WTC11 (cell line): Measurements from ENCODE around the gene WBP1L. TPM values are rescaled to one million over a fixed set of nuclear protein-coding genes. Genes with fewer than 3 reads are reported as not detected.

Source experiments
- ATAC-seq: fragments of 200-7000 bp; cut with Tn5 transposase; 2 replicates; pipeline ENCODE4 v1.10.0; 2021; ENCODE audit warnings: mild to moderate bottlenecking, moderate library complexity
- CTCF ChIA-PET: fragments of 300-600 bp; sonication (Branson Sonifier 250); formaldehyde crosslinking; loops from one replicate; lab custom pipeline; 2021; ENCODE audit warnings: antibody characterized with exemption; lab: Charles Lee
- POLR2A ChIA-PET: fragments of 350-600 bp; sonication (Branson Sonifier 250); formaldehyde crosslinking; loops from one replicate; lab custom pipeline; 2021; ENCODE audit warnings: antibody characterized with exemption; lab: Charles Lee
- DNase-seq: peaks from one replicate; pipeline ENCODE4 v3.0.0; 2021; ENCODE audit warnings: low spot score
- H3K27ac Mint-ChIP-seq: 2 replicates; pipeline ENCODE4 v1.8.0; 2021; ENCODE audit warnings: mixed read lengths
- H3K27me3 Mint-ChIP-seq: 2 replicates; pipeline ENCODE4 v1.8.0; 2021; ENCODE audit warnings: low read depth, mild to moderate bottlenecking, moderate library complexity, mixed read lengths
- H3K36me3 Mint-ChIP-seq: 2 replicates; pipeline ENCODE4 v1.8.0; 2021; ENCODE audit warnings: mixed read lengths
- H3K4me1 Mint-ChIP-seq: 2 replicates; pipeline ENCODE4 v1.8.0; 2022; ENCODE audit warnings: mixed read lengths
- H3K4me3 Mint-ChIP-seq: 2 replicates; pipeline ENCODE4 v1.8.0; 2021; ENCODE audit warnings: mild to moderate bottlenecking, moderate library complexity, mixed read lengths
- H3K9me3 Mint-ChIP-seq: 2 replicates; pipeline ENCODE4 v1.8.0; 2021; ENCODE audit warnings: mixed read lengths
- CREM ChIP-seq: sonication (generic); formaldehyde crosslinking; IDR thresholded peaks from 2 replicates; pipeline ENCODE4 v1.8.1; 2022; ENCODE audit warnings: mild to moderate bottlenecking, missing genetic modification reagents, moderate library complexity
- EMX1 ChIP-seq: fragments of 250-450 bp; sonication (Bioruptor Pico); IDR thresholded peaks from 2 replicates; pipeline ENCODE4 v1.8.0; 2021; ENCODE audit warnings: mild to moderate bottlenecking
- ETV6 ChIP-seq: sonication (generic); formaldehyde crosslinking; IDR thresholded peaks from 2 replicates; pipeline ENCODE4 v1.8.1; 2022; ENCODE audit warnings: mild to moderate bottlenecking, missing genetic modification reagents
- FOXP1 ChIP-seq: sonication (generic); formaldehyde crosslinking; IDR thresholded peaks from 2 replicates; pipeline ENCODE4 v1.8.0; 2022; ENCODE audit warnings: missing genetic modification reagents, mild to moderate bottlenecking, moderate library complexity, borderline replicate concordance
- GRHL2 ChIP-seq: fragments of 250-450 bp; sonication (Bioruptor Pico); IDR thresholded peaks from 2 replicates; pipeline ENCODE4 v1.8.0; 2022; ENCODE audit warnings: mild to moderate bottlenecking, moderate library complexity; ENCODE audit not compliant: insufficient replicate concordance, severe bottlenecking
- IRF1 ChIP-seq: sonication (generic); formaldehyde crosslinking; IDR thresholded peaks from 2 replicates; pipeline ENCODE4 v1.8.0; 2023; ENCODE audit warnings: missing genetic modification reagents
- JUN ChIP-seq: sonication (generic); formaldehyde crosslinking; IDR thresholded peaks from 2 replicates; pipeline ENCODE4 v1.8.0; 2023; ENCODE audit warnings: mild to moderate bottlenecking, missing genetic modification reagents
- KAT7 ChIP-seq: sonication (generic); formaldehyde crosslinking; IDR thresholded peaks from 2 replicates; pipeline ENCODE4 v1.8.1; 2023; ENCODE audit warnings: missing genetic modification reagents, mild to moderate bottlenecking, borderline replicate concordance
- NFYB ChIP-seq: sonication (generic); formaldehyde crosslinking; conservative IDR thresholded peaks from 2 replicates; pipeline ENCODE4 v1.8.0; 2022; ENCODE audit warnings: low read depth, missing genetic modification reagents
- SMAD4 ChIP-seq: sonication (generic); formaldehyde crosslinking; IDR thresholded peaks from 2 replicates; pipeline ENCODE4 v1.8.0; 2022; ENCODE audit warnings: mild to moderate bottlenecking, missing genetic modification reagents
- SOX15 ChIP-seq: fragments of 250-450 bp; sonication (Bioruptor Pico); IDR thresholded peaks from 2 replicates; pipeline ENCODE4 v1.9.0; 2021; ENCODE audit warnings: mild to moderate bottlenecking
- TCF7 ChIP-seq: sonication (generic); formaldehyde crosslinking; IDR thresholded peaks from 2 replicates; pipeline ENCODE4 v1.8.0; 2022; ENCODE audit warnings: mild to moderate bottlenecking, low read depth, missing genetic modification reagents, moderate library complexity
- ZNF138 ChIP-seq: sonication (generic); formaldehyde crosslinking; conservative IDR thresholded peaks from 2 replicates; pipeline ENCODE4 v1.8.1; 2022; ENCODE audit warnings: mild to moderate bottlenecking, moderate library complexity, missing genetic modification reagents
- ZNF232 ChIP-seq: sonication (generic); formaldehyde crosslinking; IDR thresholded peaks from 2 replicates; pipeline ENCODE4 v1.8.0; 2022; ENCODE audit warnings: mild to moderate bottlenecking, missing genetic modification reagents
- ZNF512 ChIP-seq: sonication (generic); formaldehyde crosslinking; IDR thresholded peaks from 2 replicates; pipeline ENCODE4 v1.8.1; 2022; ENCODE audit warnings: missing genetic modification reagents, borderline replicate concordance
- total RNA-seq: library from RNA; stranded (reverse); gene quantifications from 3 replicates; pipeline ENCODE4 v1.2.3, GENCODE V29; 2021
- TF ChIP-seq, protein P1 (sequence below): sonication (generic); formaldehyde crosslinking; IDR thresholded peaks from 2 replicates; pipeline ENCODE4 v1.8.0; 2023; ENCODE audit warnings: mild to moderate bottlenecking, missing genetic modification reagents
- TF ChIP-seq, protein P2 (sequence below): fragments of 250-450 bp; sonication (Bioruptor Pico); IDR thresholded peaks from 2 replicates; pipeline ENCODE4 v1.9.0; 2021; ENCODE audit warnings: mild to moderate bottlenecking
- TF ChIP-seq, protein P3 (sequence below): sonication (generic); formaldehyde crosslinking; IDR thresholded peaks from 2 replicates; pipeline ENCODE4 v1.8.1; 2023; ENCODE audit warnings: mild to moderate bottlenecking, missing genetic modification reagents, moderate library complexity
- TF ChIP-seq, protein P4 (sequence below): sonication (generic); formaldehyde crosslinking; IDR thresholded peaks from 2 replicates; pipeline ENCODE4 v1.8.0; 2023; ENCODE audit warnings: missing genetic modification reagents, mild to moderate bottlenecking, borderline replicate concordance

The WBP1L gene
- total RNA-seq, 1 experiment from 2014 or later, result 26.8 TPM

GRCh38 chr10:102744374-102745051 lies 765 bp downstream of the WBP1L start:
- ChIA-PET CTCF (interaction anchor here (1.4 to 1.7 kb wide), 2 partner anchors 8 to 65 kb away, joined by 4 to 11 read pairs; no protein-coding TSS in a partner anchor), POLR2A (interaction anchor here (0.5 kb wide), 1 partner anchor 111 kb away, joined by 4 read pairs; no protein-coding TSS in a partner anchor)
- Mint-ChIP-seq H3K4me3 (peak overlapping the region; percentile 98), H3K27me3 (peaks cover 12% of the 10 kb centered on the region), H3K36me3 (no peaks in the 10 kb centered on the region), H3K9me3 (no peaks in the 10 kb centered on the region), H3K4me1 (peaks cover 38% of the 10 kb centered on the region), H3K27ac (peak overlapping the region; percentile 68)
- ATAC-seq, result no peak
- DNase-seq, result no peak
- no peak for TF ChIP-seq GRHL2 (CRISPR knock-in tag)
- no peak for TF ChIP-seq ZNF232 (CRISPR knock-in tag)

DNA sequence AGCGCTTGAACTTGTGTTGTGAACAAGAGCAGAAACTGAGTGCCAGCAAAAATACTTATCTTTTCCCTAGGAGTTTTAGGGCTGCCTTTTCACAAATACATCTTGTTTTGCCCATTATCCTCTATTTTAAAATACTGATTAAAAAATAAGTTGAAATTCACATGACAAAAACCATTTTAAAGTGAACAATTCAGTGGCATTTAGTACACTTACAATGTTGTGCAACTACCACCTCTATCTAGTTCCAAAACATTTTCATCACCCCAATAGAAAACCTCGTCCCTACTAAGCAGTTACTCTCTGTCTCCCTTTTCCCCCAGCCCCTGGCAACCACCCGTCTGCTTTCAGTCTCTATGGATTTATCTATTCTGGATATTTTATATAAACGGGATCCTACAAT lies 1.4 kb downstream of the WBP1L start:
- POLR2A ChIA-PET, result interaction anchor here (0.5 kb wide), 1 partner anchor 110 kb away, joined by 4 read pairs; no protein-coding TSS in a partner anchor
- TF ChIP-seq, protein P1, sequence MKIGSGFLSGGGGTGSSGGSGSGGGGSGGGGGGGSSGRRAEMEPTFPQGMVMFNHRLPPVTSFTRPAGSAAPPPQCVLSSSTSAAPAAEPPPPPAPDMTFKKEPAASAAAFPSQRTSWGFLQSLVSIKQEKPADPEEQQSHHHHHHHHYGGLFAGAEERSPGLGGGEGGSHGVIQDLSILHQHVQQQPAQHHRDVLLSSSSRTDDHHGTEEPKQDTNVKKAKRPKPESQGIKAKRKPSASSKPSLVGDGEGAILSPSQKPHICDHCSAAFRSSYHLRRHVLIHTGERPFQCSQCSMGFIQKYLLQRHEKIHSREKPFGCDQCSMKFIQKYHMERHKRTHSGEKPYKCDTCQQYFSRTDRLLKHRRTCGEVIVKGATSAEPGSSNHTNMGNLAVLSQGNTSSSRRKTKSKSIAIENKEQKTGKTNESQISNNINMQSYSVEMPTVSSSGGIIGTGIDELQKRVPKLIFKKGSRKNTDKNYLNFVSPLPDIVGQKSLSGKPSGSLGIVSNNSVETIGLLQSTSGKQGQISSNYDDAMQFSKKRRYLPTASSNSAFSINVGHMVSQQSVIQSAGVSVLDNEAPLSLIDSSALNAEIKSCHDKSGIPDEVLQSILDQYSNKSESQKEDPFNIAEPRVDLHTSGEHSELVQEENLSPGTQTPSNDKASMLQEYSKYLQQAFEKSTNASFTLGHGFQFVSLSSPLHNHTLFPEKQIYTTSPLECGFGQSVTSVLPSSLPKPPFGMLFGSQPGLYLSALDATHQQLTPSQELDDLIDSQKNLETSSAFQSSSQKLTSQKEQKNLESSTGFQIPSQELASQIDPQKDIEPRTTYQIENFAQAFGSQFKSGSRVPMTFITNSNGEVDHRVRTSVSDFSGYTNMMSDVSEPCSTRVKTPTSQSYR, result no peak
- no peak for TF ChIP-seq ZNF232 (CRISPR knock-in tag)
- no peak for TF ChIP-seq FOXP1 (CRISPR knock-in tag)
- no peak for TF ChIP-seq EMX1 (CRISPR knock-in tag)
- TF ChIP-seq, protein P2, sequence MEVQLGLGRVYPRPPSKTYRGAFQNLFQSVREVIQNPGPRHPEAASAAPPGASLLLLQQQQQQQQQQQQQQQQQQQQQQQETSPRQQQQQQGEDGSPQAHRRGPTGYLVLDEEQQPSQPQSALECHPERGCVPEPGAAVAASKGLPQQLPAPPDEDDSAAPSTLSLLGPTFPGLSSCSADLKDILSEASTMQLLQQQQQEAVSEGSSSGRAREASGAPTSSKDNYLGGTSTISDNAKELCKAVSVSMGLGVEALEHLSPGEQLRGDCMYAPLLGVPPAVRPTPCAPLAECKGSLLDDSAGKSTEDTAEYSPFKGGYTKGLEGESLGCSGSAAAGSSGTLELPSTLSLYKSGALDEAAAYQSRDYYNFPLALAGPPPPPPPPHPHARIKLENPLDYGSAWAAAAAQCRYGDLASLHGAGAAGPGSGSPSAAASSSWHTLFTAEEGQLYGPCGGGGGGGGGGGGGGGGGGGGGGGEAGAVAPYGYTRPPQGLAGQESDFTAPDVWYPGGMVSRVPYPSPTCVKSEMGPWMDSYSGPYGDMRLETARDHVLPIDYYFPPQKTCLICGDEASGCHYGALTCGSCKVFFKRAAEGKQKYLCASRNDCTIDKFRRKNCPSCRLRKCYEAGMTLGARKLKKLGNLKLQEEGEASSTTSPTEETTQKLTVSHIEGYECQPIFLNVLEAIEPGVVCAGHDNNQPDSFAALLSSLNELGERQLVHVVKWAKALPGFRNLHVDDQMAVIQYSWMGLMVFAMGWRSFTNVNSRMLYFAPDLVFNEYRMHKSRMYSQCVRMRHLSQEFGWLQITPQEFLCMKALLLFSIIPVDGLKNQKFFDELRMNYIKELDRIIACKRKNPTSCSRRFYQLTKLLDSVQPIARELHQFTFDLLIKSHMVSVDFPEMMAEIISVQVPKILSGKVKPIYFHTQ (CRISPR knock-in tag), result no peak
- TF ChIP-seq ZNF138 (CRISPR knock-in tag), result no peak
- TF ChIP-seq SOX15 (CRISPR knock-in tag), result no peak
- TF ChIP-seq IRF1, result no peak
- TF ChIP-seq, protein P3, sequence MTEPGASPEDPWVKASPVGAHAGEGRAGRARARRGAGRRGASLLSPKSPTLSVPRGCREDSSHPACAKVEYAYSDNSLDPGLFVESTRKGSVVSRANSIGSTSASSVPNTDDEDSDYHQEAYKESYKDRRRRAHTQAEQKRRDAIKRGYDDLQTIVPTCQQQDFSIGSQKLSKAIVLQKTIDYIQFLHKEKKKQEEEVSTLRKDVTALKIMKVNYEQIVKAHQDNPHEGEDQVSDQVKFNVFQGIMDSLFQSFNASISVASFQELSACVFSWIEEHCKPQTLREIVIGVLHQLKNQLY (CRISPR knock-in tag), result no peak
- TF ChIP-seq ZNF512 (CRISPR knock-in tag), result no peak
- no peak for TF ChIP-seq KAT7 (CRISPR knock-in tag)
- no peak for TF ChIP-seq GRHL2 (CRISPR knock-in tag)
- TF ChIP-seq NFYB (CRISPR knock-in tag), result no peak
- no peak for TF ChIP-seq JUN (CRISPR knock-in tag)
- TF ChIP-seq, protein P4, sequence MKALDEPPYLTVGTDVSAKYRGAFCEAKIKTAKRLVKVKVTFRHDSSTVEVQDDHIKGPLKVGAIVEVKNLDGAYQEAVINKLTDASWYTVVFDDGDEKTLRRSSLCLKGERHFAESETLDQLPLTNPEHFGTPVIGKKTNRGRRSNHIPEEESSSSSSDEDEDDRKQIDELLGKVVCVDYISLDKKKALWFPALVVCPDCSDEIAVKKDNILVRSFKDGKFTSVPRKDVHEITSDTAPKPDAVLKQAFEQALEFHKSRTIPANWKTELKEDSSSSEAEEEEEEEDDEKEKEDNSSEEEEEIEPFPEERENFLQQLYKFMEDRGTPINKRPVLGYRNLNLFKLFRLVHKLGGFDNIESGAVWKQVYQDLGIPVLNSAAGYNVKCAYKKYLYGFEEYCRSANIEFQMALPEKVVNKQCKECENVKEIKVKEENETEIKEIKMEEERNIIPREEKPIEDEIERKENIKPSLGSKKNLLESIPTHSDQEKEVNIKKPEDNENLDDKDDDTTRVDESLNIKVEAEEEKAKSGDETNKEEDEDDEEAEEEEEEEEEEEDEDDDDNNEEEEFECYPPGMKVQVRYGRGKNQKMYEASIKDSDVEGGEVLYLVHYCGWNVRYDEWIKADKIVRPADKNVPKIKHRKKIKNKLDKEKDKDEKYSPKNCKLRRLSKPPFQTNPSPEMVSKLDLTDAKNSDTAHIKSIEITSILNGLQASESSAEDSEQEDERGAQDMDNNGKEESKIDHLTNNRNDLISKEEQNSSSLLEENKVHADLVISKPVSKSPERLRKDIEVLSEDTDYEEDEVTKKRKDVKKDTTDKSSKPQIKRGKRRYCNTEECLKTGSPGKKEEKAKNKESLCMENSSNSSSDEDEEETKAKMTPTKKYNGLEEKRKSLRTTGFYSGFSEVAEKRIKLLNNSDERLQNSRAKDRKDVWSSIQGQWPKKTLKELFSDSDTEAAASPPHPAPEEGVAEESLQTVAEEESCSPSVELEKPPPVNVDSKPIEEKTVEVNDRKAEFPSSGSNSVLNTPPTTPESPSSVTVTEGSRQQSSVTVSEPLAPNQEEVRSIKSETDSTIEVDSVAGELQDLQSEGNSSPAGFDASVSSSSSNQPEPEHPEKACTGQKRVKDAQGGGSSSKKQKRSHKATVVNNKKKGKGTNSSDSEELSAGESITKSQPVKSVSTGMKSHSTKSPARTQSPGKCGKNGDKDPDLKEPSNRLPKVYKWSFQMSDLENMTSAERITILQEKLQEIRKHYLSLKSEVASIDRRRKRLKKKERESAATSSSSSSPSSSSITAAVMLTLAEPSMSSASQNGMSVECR (CRISPR knock-in tag), result no peak
- no peak for TF ChIP-seq TCF7
- TF ChIP-seq CREM, result no peak
- TF ChIP-seq ETV6 (CRISPR knock-in tag), result no peak
- TF ChIP-seq SMAD4, result no peak
- no peak for DNase-seq
- Mint-ChIP-seq H3K4me1 (peaks cover 31% of the 10 kb centered on the region), H3K36me3 (no peaks in the 10 kb centered on the region), H3K9me3 (no peaks in the 10 kb centered on the region), H3K27me3 (peaks cover 12% of the 10 kb centered on the region), H3K4me3 (peak overlapping the region; percentile 98), H3K27ac (no peak overlapping the region)
- CTCF ChIA-PET, result no interaction called here
- no peak for ATAC-seq
